HG03108 (cell line): ENCODE measurements around the gene FGR.
"Not testable (repeated sequence)": the region's sequence is repeated elsewhere in the genome, so short reads cannot be mapped to it uniquely, and the experiment has no call there.

Experiments
- ATAC-seq: cut with Tn5 transposase; IDR thresholded peaks from one replicate; pipeline ENCODE4 v1.9.1; 2021; ENCODE audit warnings: moderate library complexity; ENCODE audit not compliant: unreplicated experiment

FGR gene

GRCh38 chr1:27635396-27636142 is 584 bp upstream of the FGR start:
- ATAC-seq: no peak

- ATAC-seq: no peak
These were observed 604 bp downstream of the FGR start for GRCh38 chr1:27634177-27634984.

GRCh38 chr1:27633640-27634176 is 1.3 kb downstream of the FGR start:
- ATAC-seq: no peak

GRCh38 chr1:27633298-27633610 is 1.7 kb downstream of the FGR start:
- no peak for ATAC-seq

- peak; percentile 27 for ATAC-seq
These were observed 2.3 kb downstream of the FGR start for GRCh38 chr1:27632387-27633297.

- peak; percentile 26 for ATAC-seq
These were observed 4.0 kb downstream of the FGR start for GRCh38 chr1:27630859-27631491.

- ATAC-seq: no peak
These were observed 6.3 kb downstream of the FGR start for GRCh38 chr1:27628712-27629111.

GRCh38 chr1:27627733-27628132 is 7.3 kb downstream of the FGR start:
- not testable (repeated sequence) for ATAC-seq

GRCh38 chr1:27627061-27627460 is 7.9 kb downstream of the FGR start:
- ATAC-seq: no peak

- ATAC-seq: no peak
These were observed 8.7 kb downstream of the FGR start for GRCh38 chr1:27626031-27626935.

- ATAC-seq: peak; percentile 20
These were observed 10.4 kb downstream of the FGR start for GRCh38 chr1:27624467-27625178.

GRCh38 chr1:27623327-27624212 is 11.4 kb downstream of the FGR start:
- ATAC-seq: no peak

- no peak for ATAC-seq
These were observed 12.2 kb downstream of the FGR start for GRCh38 chr1:27622828-27623227.

- no peak for ATAC-seq
These were observed 13.7 kb downstream of the FGR start for GRCh38 chr1:27621051-27621920.

- not testable (repeated sequence) for ATAC-seq
These were observed 15.1 kb downstream of the FGR start for GRCh38 chr1:27619782-27620438.

GRCh38 chr1:27618341-27619082 is 16.5 kb downstream of the FGR start:
- no peak for ATAC-seq
